Smooth muscle cell (in vitro differentiated cells): ENCODE data around the gene HJURP. TPM values are rescaled to one million over a fixed set of nuclear protein-coding genes. Genes with fewer than 3 reads are reported as not detected.
A peak's percentile ranks its signal among the peaks of the same experiment; 100 is the strongest.

Source experiments
- DNase-seq: peaks from one replicate; lab custom pipeline; 2025; ENCODE audit not compliant: unreplicated experiment; lab: John Stamatoyannopoulos, UW
- H2AFZ ChIP-seq: fragments of 200-600 bp; sonication (generic); 2 replicates; pipeline ENCODE4 v1.6.0; 2016; ENCODE audit warnings: antibody characterized with exemption, low read depth, mild to moderate bottlenecking
- H3F3A ChIP-seq: fragments of 200-600 bp; sonication (generic); 2 replicates; pipeline ENCODE4 v1.6.0; 2017; ENCODE audit warnings: antibody characterized with exemption, low read depth
- H3K27ac ChIP-seq: fragments of 200-600 bp; sonication (generic); 2 replicates; pipeline ENCODE4 v1.5.1; 2016; ENCODE audit warnings: low read depth, mild to moderate bottlenecking
- H3K27me3 ChIP-seq: fragments of 200-600 bp; sonication (generic); 2 replicates; pipeline ENCODE4 v1.6.1; 2016; ENCODE audit warnings: low read depth, mild to moderate bottlenecking
- H3K36me3 ChIP-seq: fragments of 200-600 bp; sonication (generic); 2 replicates; pipeline ENCODE4 v1.5.1; 2016; ENCODE audit warnings: low read depth
- H3K4me1 ChIP-seq: fragments of 200-600 bp; sonication (generic); 2 replicates; pipeline ENCODE4 v1.5.1; 2016; ENCODE audit warnings: low read depth
- H3K4me2 ChIP-seq: fragments of 200-600 bp; sonication (generic); 2 replicates; pipeline ENCODE4 v1.6.0; 2016; ENCODE audit warnings: mild to moderate bottlenecking
- H3K4me3 ChIP-seq: fragments of 200-600 bp; sonication (generic); 2 replicates; pipeline ENCODE4 v1.5.1; 2016; ENCODE audit warnings: mild to moderate bottlenecking
- H3K79me2 ChIP-seq: fragments of 200-600 bp; sonication (generic); 2 replicates; pipeline ENCODE4 v1.6.0; 2016; ENCODE audit warnings: low read depth, mild to moderate bottlenecking
- H3K9ac ChIP-seq: fragments of 200-600 bp; sonication (generic); 2 replicates; pipeline ENCODE4 v1.6.0; 2016; ENCODE audit warnings: low read depth
- H3K9me3 ChIP-seq: fragments of 200-600 bp; sonication (generic); replicated peaks from 2 replicates; pipeline ENCODE4 v1.5.1; 2016; ENCODE audit warnings: low read depth
- H4K20me1 ChIP-seq: fragments of 200-600 bp; sonication (generic); 2 replicates; pipeline ENCODE4 v1.6.0; 2016; ENCODE audit warnings: low read depth
- WGBS: methylation state at CpG from one replicate; pipeline ENCODE4 v1.1.7; 2016; ENCODE audit warnings: low lambda C conversion rate; 5-methylcytosine and 5-hydroxymethylcytosine counted together
- polyA plus RNA-seq: library from polyadenylated mRNA; unstranded; fragments of >200 nt; fragmentation: Nextera tagmentation; extraction: Ambion mirVana; gene quantifications from 2 replicates; pipeline ENCODE4 v1.2.1, GENCODE V29; 2016
- total RNA-seq: library from RNA; depleted of rRNA; stranded (reverse); fragments of >200 nt; gene quantifications from 2 replicates; pipeline ENCODE4 v1.2.3, GENCODE V29; 2014
- TF ChIP-seq, protein P1 (sequence below): fragments of 200-600 bp; sonication (generic); IDR thresholded peaks from 2 replicates; pipeline ENCODE4 v1.5.1; 2017; ENCODE audit warnings: borderline replicate concordance, mild to moderate bottlenecking, antibody characterized with exemption; ENCODE audit not compliant: insufficient read depth, poor library complexity, severe bottlenecking

Gene HJURP
- total and polyA plus RNA-seq, 2 experiments from 2014 or later: 7.9 to 19.5 TPM

DNA sequence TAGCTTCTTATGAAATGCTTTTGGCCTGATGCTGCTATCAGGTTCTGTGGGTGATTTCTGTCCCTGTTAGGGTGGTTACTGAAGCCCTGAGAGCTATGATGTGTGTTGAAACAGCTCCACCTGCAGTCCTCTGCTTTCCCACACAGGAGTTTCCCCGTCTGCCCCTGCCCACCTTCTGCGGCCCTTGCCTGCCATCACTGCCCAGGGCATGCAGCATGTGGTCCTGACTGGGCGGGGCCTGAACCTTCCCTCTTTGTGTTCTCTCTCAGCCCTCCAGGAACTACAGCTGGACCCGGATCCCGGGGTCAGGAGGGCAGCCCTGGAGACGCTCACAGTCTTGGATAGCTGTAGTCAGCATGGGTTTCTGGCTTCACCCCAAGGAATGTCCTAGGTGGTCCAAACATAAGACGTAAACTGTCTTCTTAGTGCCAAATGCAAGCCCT, 21.4 kb downstream of the HJURP start:
- peaks cover 7% of the 10 kb centered on the region for H3K4me1 ChIP-seq
- H3K9ac ChIP-seq: no peak overlapping the region
- no peaks in the 10 kb centered on the region for H4K20me1 ChIP-seq
- WGBS: 58% methylated on average over 7 of the region's 7 CpGs
- no peaks in the 10 kb centered on the region for H3K79me2 ChIP-seq
- no peaks in the 10 kb centered on the region for H3K36me3 ChIP-seq
- no peaks in the 10 kb centered on the region for H3K9me3 ChIP-seq
- DNase-seq: no peak
- no peak overlapping the region for H2AFZ ChIP-seq
- no peak overlapping the region for H3K4me2 ChIP-seq
- H3K4me3 ChIP-seq: no peak overlapping the region
- no peaks in the 10 kb centered on the region for H3K27me3 ChIP-seq
- no peaks in the 10 kb centered on the region for H3F3A ChIP-seq
- TF ChIP-seq, protein P1, sequence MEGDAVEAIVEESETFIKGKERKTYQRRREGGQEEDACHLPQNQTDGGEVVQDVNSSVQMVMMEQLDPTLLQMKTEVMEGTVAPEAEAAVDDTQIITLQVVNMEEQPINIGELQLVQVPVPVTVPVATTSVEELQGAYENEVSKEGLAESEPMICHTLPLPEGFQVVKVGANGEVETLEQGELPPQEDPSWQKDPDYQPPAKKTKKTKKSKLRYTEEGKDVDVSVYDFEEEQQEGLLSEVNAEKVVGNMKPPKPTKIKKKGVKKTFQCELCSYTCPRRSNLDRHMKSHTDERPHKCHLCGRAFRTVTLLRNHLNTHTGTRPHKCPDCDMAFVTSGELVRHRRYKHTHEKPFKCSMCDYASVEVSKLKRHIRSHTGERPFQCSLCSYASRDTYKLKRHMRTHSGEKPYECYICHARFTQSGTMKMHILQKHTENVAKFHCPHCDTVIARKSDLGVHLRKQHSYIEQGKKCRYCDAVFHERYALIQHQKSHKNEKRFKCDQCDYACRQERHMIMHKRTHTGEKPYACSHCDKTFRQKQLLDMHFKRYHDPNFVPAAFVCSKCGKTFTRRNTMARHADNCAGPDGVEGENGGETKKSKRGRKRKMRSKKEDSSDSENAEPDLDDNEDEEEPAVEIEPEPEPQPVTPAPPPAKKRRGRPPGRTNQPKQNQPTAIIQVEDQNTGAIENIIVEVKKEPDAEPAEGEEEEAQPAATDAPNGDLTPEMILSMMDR: peak; percentile 24
- no peak overlapping the region for H3K27ac ChIP-seq

DNA sequence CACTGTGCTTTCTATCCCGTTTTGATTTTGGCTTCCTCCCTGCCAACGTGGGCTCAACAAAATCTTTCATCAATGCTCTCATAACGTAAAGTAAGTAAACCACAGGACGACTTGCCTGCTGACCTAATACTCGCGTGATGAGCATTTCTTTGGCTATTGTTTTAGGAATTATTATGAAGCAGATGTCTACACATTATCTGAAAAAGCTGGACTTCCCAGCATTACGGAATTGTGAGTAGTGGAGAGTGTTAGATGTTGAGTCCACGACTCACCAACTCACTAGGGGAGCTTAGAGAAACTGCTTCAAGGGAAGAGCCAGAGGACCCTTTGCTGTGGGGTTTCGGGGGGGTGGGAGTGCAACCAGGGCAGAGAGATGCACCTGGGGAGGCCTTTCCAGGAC, 21.9 kb downstream of the HJURP start:
- H3K36me3 ChIP-seq: no peaks in the 10 kb centered on the region
- no peak overlapping the region for H3K4me2 ChIP-seq
- no peak overlapping the region for H3K9ac ChIP-seq
- H3K27ac ChIP-seq: no peak overlapping the region
- no peaks in the 10 kb centered on the region for H4K20me1 ChIP-seq
- H3K79me2 ChIP-seq: no peaks in the 10 kb centered on the region
- no peaks in the 10 kb centered on the region for H3F3A ChIP-seq
- WGBS: 69% methylated on average over 9 of the region's 9 CpGs
- DNase-seq: no peak
- no peaks in the 10 kb centered on the region for H3K9me3 ChIP-seq
- H3K27me3 ChIP-seq: no peaks in the 10 kb centered on the region
- no peak overlapping the region for H2AFZ ChIP-seq
- TF ChIP-seq, protein P1: no peak
- no peak overlapping the region for H3K4me3 ChIP-seq
- peaks cover 7% of the 10 kb centered on the region for H3K4me1 ChIP-seq

DNA sequence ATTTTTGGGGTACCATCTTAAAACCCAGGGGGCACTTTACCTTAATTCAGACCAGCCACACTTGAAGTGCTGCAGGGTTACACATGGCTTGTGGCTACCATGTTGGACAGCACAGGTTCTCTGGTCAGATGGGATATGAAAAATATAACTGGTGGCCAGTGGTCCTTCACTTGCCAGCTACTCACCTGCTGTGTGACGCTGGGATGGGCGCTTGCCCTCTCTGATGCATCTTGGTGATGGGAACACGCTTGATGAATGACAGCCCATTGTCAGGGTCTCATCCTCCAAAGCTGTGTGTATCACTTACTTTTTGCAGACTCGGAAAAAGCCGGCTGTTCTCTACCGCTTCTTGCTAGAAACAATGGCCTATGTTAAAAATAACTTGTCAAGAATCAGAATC, 22.5 kb downstream of the HJURP start:
- Histone ChIP-seq H3K9me3 (no peaks in the 10 kb centered on the region), H3K36me3 (no peaks in the 10 kb centered on the region), H3K79me2 (no peaks in the 10 kb centered on the region), H3K4me3 (no peak overlapping the region), H3K27ac (no peak overlapping the region), H3F3A (no peaks in the 10 kb centered on the region), H2AFZ (no peak overlapping the region), H3K9ac (no peak overlapping the region), H4K20me1 (no peaks in the 10 kb centered on the region), H3K27me3 (no peaks in the 10 kb centered on the region), H3K4me1 (peaks cover 7% of the 10 kb centered on the region), H3K4me2 (no peak overlapping the region)
- 97% methylated on average over 6 of the region's 6 CpGs for WGBS
- TF ChIP-seq, protein P1: no peak
- DNase-seq: no peak

DNA sequence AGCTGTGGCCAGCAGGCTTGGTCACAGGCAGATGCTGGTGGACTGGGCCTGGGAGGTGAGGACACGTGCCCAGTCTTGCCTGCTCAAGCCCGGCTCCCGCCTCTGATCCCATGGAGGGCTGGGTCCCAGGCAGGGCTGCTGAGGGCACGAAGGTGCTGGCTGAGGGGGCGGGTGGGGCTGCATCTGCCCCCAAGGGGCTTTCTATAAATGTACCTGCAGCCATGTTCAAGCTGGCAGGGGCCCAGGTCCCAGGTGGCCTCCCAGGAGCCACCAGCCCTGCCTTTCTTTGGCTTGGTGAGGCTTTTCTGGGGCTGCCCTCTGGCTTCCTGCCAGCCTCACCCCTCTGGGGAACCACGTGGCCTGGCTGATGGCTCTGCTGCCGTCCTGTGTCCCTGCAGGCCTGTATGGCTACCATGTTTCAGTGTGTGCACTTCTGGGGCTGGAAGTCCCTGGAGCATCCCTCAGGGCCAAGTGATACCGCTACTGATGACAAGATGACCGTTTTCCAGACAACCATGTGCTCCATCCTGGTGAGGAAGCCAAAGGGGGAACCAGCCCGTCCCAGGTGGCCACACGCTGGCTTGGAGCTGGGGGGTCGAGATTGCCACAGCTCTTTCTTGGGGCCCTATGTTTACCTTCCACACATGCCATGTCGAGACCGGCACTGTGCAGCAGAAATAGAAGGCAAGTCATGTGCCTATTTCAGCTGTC, 23.2 kb downstream of the HJURP start:
- DNase-seq: no peak
- H4K20me1 ChIP-seq: no peaks in the 10 kb centered on the region
- H3F3A ChIP-seq: no peaks in the 10 kb centered on the region
- H3K9ac ChIP-seq: no peak overlapping the region
- TF ChIP-seq, protein P1: no peak
- H3K27me3 ChIP-seq: no peaks in the 10 kb centered on the region
- H3K9me3 ChIP-seq: no peaks in the 10 kb centered on the region
- H3K36me3 ChIP-seq: no peaks in the 10 kb centered on the region
- peaks cover 7% of the 10 kb centered on the region for H3K4me1 ChIP-seq
- H3K79me2 ChIP-seq: no peaks in the 10 kb centered on the region
- H3K4me2 ChIP-seq: no peak overlapping the region
- 89% methylated on average over 14 of the region's 14 CpGs for WGBS
- no peak overlapping the region for H3K4me3 ChIP-seq
- H2AFZ ChIP-seq: no peak overlapping the region
- H3K27ac ChIP-seq: no peak overlapping the region
